ENCODE results near the gene SPATA33.

GRCh38 chr16:89701425-89702406 is 44.1 kb downstream of the SPATA33 start, which contains the start of gene SPATA2L:
- TF ChIP-seq FOXM1 (IDR thresholded peaks at IDR 0.05; ENCODE audit: borderline replicate concordance) (no peak), ARNT (IDR thresholded peaks at IDR 0.05) (no peak), NFRKB (IDR thresholded peaks at IDR 0.05) (no peak), SP1 (IDR thresholded peaks at IDR 0.05) (peak; percentile 65), ELF4 (IDR thresholded peaks at IDR 0.05) (no peak), TARDBP (IDR thresholded peaks at IDR 0.05) (no peak), BHLHE40 (IDR thresholded peaks at IDR 0.05; ENCODE audit: borderline replicate concordance) (no peak), FOXK2 (IDR thresholded peaks at IDR 0.05) (no peak), SUZ12 (IDR thresholded peaks at IDR 0.05) (no peak), HDGF (IDR thresholded peaks at IDR 0.05; ENCODE audit: borderline replicate concordance) (peak; percentile 79; the same call in 1 of the 2 replicates), LEF1 (IDR thresholded peaks at IDR 0.05; ENCODE audit: borderline replicate concordance) (no peak), CTBP1 (IDR thresholded peaks at IDR 0.05; ENCODE audit: borderline replicate concordance) (no peak)

Measured in HEK293T (cell line).